Trophoblast cell (in vitro differentiated cells and primary cell): ENCODE results near the gene PSMB10.

Source experiments
- DNase-seq, 2 donors: peaks; one replicate each; pipeline ENCODE4 v3.0.0-alpha.2; 2016
- H2AFZ ChIP-seq: 2 replicates; pipeline ENCODE4 v1.6.1; 2013; ENCODE audit warnings: low read length, moderate library complexity, mild to moderate bottlenecking; ENCODE audit not compliant: insufficient read depth, poor library complexity
- H2AK5ac ChIP-seq: 2 replicates; pipeline ENCODE4 v1.6.1; 2013; ENCODE audit warnings: mild to moderate bottlenecking, low read length
- H2BK120ac ChIP-seq: 2 replicates; pipeline ENCODE4 v1.6.1; 2013; ENCODE audit warnings: low read length, mild to moderate bottlenecking, moderate library complexity; ENCODE audit not compliant: insufficient read depth, poor library complexity
- H2BK12ac ChIP-seq: 2 replicates; pipeline ENCODE4 v1.6.1; 2013; ENCODE audit warnings: mild to moderate bottlenecking, low read length, moderate library complexity
- H2BK5ac ChIP-seq: 2 replicates; pipeline ENCODE4 v1.6.1; 2013; ENCODE audit warnings: low read length, low read depth, moderate library complexity, mild to moderate bottlenecking; ENCODE audit not compliant: poor library complexity
- H3K14ac ChIP-seq: 2 replicates; pipeline ENCODE4 v1.6.1; 2013; ENCODE audit warnings: mild to moderate bottlenecking, low read length
- H3K18ac ChIP-seq: 2 replicates; pipeline ENCODE4 v1.6.1; 2013; ENCODE audit warnings: mild to moderate bottlenecking, low read length
- H3K23ac ChIP-seq: 2 replicates; pipeline ENCODE4 v1.6.1; 2013; ENCODE audit warnings: low read length
- H3K27ac ChIP-seq: 2 replicates; pipeline ENCODE4 v1.5.1; 2013; ENCODE audit warnings: low read depth, mild to moderate bottlenecking, inconsistent platforms, low read length, moderate library complexity
- H3K27me3 ChIP-seq: 2 replicates; pipeline ENCODE4 v1.6.1; 2013; ENCODE audit warnings: inconsistent platforms, mild to moderate bottlenecking, low read length, moderate library complexity; ENCODE audit not compliant: insufficient read depth
- H3K36me3 ChIP-seq, 2 experiments: 1 replicate in 1 of 2; 2 replicates in 1 of 2; pipeline ENCODE4 v1.6.1; 2013; ENCODE audit warnings: low read length in 2 of 2, mild to moderate bottlenecking in 2 of 2, moderate library complexity in 1 of 2; ENCODE audit not compliant: insufficient read depth in 2 of 2, control insufficient read depth in 1 of 2
- H3K4ac ChIP-seq: 2 replicates; pipeline ENCODE4 v1.6.1; 2013; ENCODE audit warnings: low read depth, mild to moderate bottlenecking, low read length, moderate library complexity
- H3K4me1 ChIP-seq, 2 experiments: 1 replicate in 1 of 2; 2 replicates in 1 of 2; pipeline ENCODE4 v1.6.1; 2013; ENCODE audit warnings: low read length in 2 of 2, mild to moderate bottlenecking in 2 of 2, moderate library complexity in 1 of 2; ENCODE audit not compliant: insufficient read depth in 2 of 2, control insufficient read depth in 1 of 2
- H3K4me2 ChIP-seq: 2 replicates; pipeline ENCODE4 v1.6.1; 2013; ENCODE audit warnings: inconsistent platforms, mild to moderate bottlenecking, low read length, moderate library complexity
- H3K4me3 ChIP-seq: 2 replicates; pipeline ENCODE4 v1.5.1; 2013; ENCODE audit warnings: mild to moderate bottlenecking, low read depth, low read length, inconsistent platforms
- H3K79me1 ChIP-seq: one replicate; pipeline ENCODE4 v1.6.1; 2013; ENCODE audit warnings: low read length
- H3K79me2 ChIP-seq: 2 replicates; pipeline ENCODE4 v1.6.1; 2013; ENCODE audit warnings: low read length, mild to moderate bottlenecking; ENCODE audit not compliant: control insufficient read depth, insufficient read depth, poor library complexity
- H3K9ac ChIP-seq: 2 replicates; pipeline ENCODE4 v1.6.1; 2013; ENCODE audit warnings: mild to moderate bottlenecking, low read length
- H3K9me3 ChIP-seq: 2 replicates; pipeline ENCODE4 v1.6.1; 2013; ENCODE audit warnings: low read depth, mild to moderate bottlenecking, control low read depth, inconsistent platforms, low read length; ENCODE audit not compliant: insufficient read depth
- H4K12ac ChIP-seq: 2 replicates; pipeline ENCODE4 v1.6.1; 2013; ENCODE audit warnings: low read depth, mild to moderate bottlenecking, low read length, moderate library complexity
- H4K8ac ChIP-seq: 2 replicates; pipeline ENCODE4 v1.6.1; 2013; ENCODE audit warnings: low read depth, mild to moderate bottlenecking, low read length, moderate library complexity
- H4K91ac ChIP-seq: one replicate; pipeline ENCODE4 v1.6.1; 2013; ENCODE audit warnings: low read depth, mild to moderate bottlenecking, low read length, moderate library complexity
- WGBS: extraction: QIAGEN DNeasy Blood & Tissue Kit; methylation state at CpG from one replicate; pipeline ENCODE4 v1.1.7; 2013; ENCODE audit warnings: missing lambda C conversion rate; ENCODE audit not compliant: insufficient read length, insufficient coverage; ENCODE audit errors: extremely low coverage; 5-methylcytosine and 5-hydroxymethylcytosine counted together

The PSMB10 gene

DNA sequence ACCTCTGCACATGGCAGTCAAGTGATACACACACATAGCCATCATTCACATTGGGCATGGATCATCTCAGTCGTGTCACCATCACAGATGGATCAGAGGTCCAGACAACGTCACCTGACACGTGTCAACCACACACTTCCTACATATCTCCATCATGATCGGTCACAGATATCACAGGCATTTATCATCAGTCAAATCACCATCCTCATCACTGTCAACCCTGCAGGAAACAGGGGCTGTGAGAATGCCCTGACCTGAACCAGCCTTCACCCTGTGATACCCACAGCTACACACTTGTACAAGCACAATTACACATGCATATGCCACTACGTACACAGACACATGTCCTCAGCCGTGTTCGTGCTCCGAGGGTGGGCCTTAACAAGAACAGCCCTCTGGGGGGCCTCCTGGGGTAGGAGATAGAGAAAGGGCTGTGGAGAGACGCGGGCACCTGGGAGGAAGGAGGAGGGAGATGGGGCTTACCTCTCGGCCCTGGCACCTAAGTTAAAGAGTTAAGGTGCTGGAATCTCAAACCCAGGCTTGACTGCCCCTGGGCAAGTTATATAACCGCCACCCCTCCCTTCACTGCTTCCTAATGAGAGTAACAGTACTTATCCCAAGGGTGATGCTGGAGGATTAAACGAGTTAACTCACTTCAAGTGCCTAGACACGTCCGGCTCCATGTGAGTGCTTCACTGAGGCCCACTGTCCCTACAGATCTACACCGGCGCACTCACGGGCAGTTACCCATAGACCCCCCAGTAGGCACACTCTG lies 30.7 kb upstream of the PSMB10 start:
- Histone ChIP-seq H4K12ac (peak overlapping the region; percentile 14), H3K9ac (peak overlapping the region; percentile 81), H3K79me1 (peaks cover 30% of the 10 kb centered on the region), H3K36me3 (peaks cover 23 to 32% of the 10 kb centered on the region in 2 experiments), H2AFZ (no peak overlapping the region), H2AK5ac (peak overlapping the region; percentile 75), H3K27me3 (no peaks in the 10 kb centered on the region), H3K18ac (peak overlapping the region; percentile 92), H3K4me2 (peak overlapping the region; percentile 64), H3K4me1 (peaks cover 28 to 29% of the 10 kb centered on the region in 2 experiments), H3K14ac (peak overlapping the region; percentile 93), H2BK12ac (peak overlapping the region; percentile 3), H3K79me2 (peaks cover 29% of the 10 kb centered on the region), H2BK5ac (peak overlapping the region; percentile 70), H4K91ac (peak overlapping the region; percentile 98), H4K8ac (peak overlapping the region; percentile 92), H3K4me3 (peak overlapping the region; percentile 85), H3K4ac (peak overlapping the region; percentile 84), H2BK120ac (peak overlapping the region; percentile 89), H3K23ac (no peak overlapping the region), H3K9me3 (no peaks in the 10 kb centered on the region), H3K27ac (peak overlapping the region; percentile 91)
- no CpG with 5 or more reads among the region's 18 CpGs for WGBS
- peak; percentile 16 to 48 for DNase-seq

DNA sequence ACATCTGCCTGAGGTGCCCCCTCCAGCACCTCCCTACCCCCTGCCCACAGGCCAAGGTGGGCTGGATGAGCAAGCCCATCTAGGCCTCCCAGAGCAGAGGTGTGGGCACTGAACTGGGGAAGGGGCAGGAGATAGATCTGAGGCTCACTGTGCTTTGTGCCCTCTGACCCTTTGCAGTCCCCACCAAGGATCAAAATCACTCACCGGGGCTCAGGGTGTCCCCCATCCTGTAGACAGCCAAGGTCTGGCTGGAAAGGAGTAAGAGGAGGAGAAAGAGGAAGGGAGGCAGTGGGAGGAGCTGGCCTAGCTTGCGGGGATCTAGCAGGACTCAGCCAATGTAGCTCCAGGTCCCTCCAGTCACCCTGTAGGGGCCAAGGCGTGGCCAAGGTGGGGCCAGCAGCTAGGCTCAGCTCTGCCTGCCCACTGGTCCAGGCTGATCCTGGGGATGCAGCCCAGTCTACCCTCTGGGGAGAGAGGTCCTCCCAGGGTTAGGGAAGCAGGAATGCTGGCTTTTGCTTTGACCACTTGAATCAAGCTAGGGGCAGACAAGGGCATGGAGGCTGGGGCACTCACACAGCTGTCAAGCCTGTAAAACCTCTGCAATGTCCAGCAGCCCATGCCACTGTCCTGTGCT lies 30.0 kb upstream of the PSMB10 start:
- Histone ChIP-seq H3K4me1 (peaks cover 28 to 29% of the 10 kb centered on the region in 2 experiments), H4K8ac (peak overlapping the region; percentile 93), H2AFZ (peak overlapping the region; percentile 28), H2AK5ac (peak overlapping the region; percentile 93), H3K27ac (peak overlapping the region; percentile 91), H3K36me3 (peaks cover 30 to 39% of the 10 kb centered on the region in 2 experiments), H2BK120ac (peak overlapping the region; percentile 87), H3K23ac (no peak overlapping the region), H4K91ac (peak overlapping the region; percentile 95), H3K79me2 (peaks cover 29% of the 10 kb centered on the region), H3K4me3 (peak overlapping the region; percentile 85), H3K14ac (peak overlapping the region; percentile 92), H3K4ac (peak overlapping the region; percentile 84), H3K18ac (peak overlapping the region; percentile 92), H2BK12ac (peak overlapping the region; percentile 8), H2BK5ac (peak overlapping the region; percentile 91), H3K27me3 (no peaks in the 10 kb centered on the region), H3K79me1 (peaks cover 30% of the 10 kb centered on the region), H3K4me2 (peak overlapping the region; percentile 64), H3K9ac (peak overlapping the region; percentile 0), H4K12ac (peak overlapping the region; percentile 85), H3K9me3 (no peaks in the 10 kb centered on the region)
- peak; percentile 33 to 47 for DNase-seq
- no CpG with 5 or more reads among the region's 3 CpGs for WGBS

DNA sequence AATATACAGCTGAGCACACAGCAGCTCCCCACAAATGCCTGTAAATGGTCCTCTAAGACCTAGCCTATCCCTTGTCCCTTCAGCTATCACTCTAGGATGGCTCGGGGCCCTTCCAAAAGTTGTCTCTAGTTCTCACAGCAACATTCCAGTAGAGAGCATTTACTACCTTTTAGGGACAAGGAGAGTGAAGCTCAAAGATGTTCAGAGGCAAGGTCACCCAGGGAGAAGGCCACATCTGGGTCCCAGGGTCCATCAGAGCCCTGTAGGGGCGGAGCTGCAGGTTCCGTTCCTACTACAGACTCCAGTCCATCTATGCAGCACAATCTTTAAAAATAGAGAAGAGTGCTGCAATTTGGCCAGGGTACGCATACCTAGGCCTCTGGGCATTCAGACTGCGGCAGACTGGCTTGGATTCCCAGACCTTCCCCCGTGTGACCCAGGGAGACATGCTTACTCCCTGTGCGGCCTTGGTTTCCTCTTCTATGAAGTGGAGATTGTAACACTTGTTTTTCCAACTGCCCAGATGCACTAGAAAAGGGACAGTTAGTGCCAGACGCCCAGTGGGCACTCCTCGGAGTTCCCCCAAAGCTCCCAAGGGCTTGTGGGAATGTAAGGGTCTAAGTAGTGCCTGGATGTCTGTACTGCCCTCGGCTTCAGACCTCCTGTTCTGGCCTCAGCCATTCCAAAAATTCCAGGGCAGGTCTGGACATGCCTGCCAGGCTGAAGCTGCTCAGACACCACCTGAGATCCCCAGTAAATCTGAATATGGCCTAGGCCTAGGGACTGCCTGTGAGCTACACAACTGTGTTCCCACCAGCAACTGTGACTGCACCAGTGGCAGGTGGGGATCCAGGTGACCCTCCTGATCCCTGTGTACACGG lies 29.3 kb upstream of the PSMB10 start:
- peak overlapping the region; percentile 92 for H3K14ac ChIP-seq
- peak overlapping the region; percentile 43 for H2BK12ac ChIP-seq
- H3K79me2 ChIP-seq = peaks cover 29% of the 10 kb centered on the region
- peak; percentile 58 to 67 for DNase-seq
- peaks cover 28 to 29% of the 10 kb centered on the region in 2 experiments for H3K4me1 ChIP-seq
- WGBS = no CpG with 5 or more reads among the region's 11 CpGs
- H3K18ac ChIP-seq = peak overlapping the region; percentile 92
- H3K9me3 ChIP-seq = no peaks in the 10 kb centered on the region
- peak overlapping the region; percentile 64 for H3K4me2 ChIP-seq
- H4K12ac ChIP-seq = peak overlapping the region; percentile 85
- H3K4me3 ChIP-seq = no peak overlapping the region
- H2AFZ ChIP-seq = peak overlapping the region; percentile 28
- H2AK5ac ChIP-seq = peak overlapping the region; percentile 93
- H3K36me3 ChIP-seq = peaks cover 36 to 47% of the 10 kb centered on the region in 2 experiments
- H4K91ac ChIP-seq = peak overlapping the region; percentile 95
- peaks cover 30% of the 10 kb centered on the region for H3K79me1 ChIP-seq
- no peaks in the 10 kb centered on the region for H3K27me3 ChIP-seq
- peak overlapping the region; percentile 93 for H4K8ac ChIP-seq
- H2BK120ac ChIP-seq = peak overlapping the region; percentile 87
- H3K4ac ChIP-seq = peak overlapping the region; percentile 90
- peak overlapping the region; percentile 91 for H2BK5ac ChIP-seq
- peak overlapping the region; percentile 24 for H3K9ac ChIP-seq
- peak overlapping the region; percentile 91 for H3K27ac ChIP-seq
- H3K23ac ChIP-seq = no peak overlapping the region
